Panc1 (cell line): Measurements from ENCODE around the gene INPP5A. TPM values are rescaled to one million over a fixed set of nuclear protein-coding genes. Genes with fewer than 3 reads are reported as not detected.
A peak's percentile ranks its signal among the peaks of the same experiment; 100 is the strongest.

ENCODE experiments used
- ATAC-seq: fragments of 200-7000 bp; cut with Tn5 transposase; 2 replicates; pipeline ENCODE4 v1.9.1; 2020; ENCODE audit warnings: mild to moderate bottlenecking, moderate library complexity
- BruUV-seq: library from RNA; stranded (reverse); fragments of 400-500 nt; replicated peaks from 2 replicates; lab custom pipeline; 2021; lab: Mats Ljungman, UMichigan
- CTCF ChIA-PET: fragments of 300-600 bp; sonication (Branson Sonifier 250); formaldehyde crosslinking; loops from one replicate; lab custom pipeline; 2022; ENCODE audit warnings: antibody characterized with exemption; lab: Charles Lee
- POLR2A ChIA-PET: fragments of 300-600 bp; sonication (Branson Sonifier 250); formaldehyde crosslinking; loops from one replicate; lab custom pipeline; 2022; ENCODE audit warnings: antibody characterized with exemption; lab: Charles Lee
- DNase-seq: peaks from one replicate; pipeline ENCODE4 v3.0.0-alpha.2; 2010; ENCODE audit warnings: low read depth, low spot score
- H3K27ac ChIP-seq: 2 replicates; pipeline ENCODE4 v1.5.1; 2011; ENCODE audit warnings: mild to moderate bottlenecking, low read length, inconsistent platforms
- H3K27me3 ChIP-seq: fragments of 200-500 bp; sonication (Bioruptor generic); 2 replicates; pipeline ENCODE4 v1.6.0; 2014; ENCODE audit warnings: low read length, inconsistent platforms; ENCODE audit not compliant: control insufficient read depth, insufficient read depth
- H3K36me3 ChIP-seq: fragments of 200-500 bp; sonication (Bioruptor generic); 2 replicates; pipeline ENCODE4 v1.5.1; 2014; ENCODE audit warnings: inconsistent platforms, mild to moderate bottlenecking, low read length, moderate library complexity; ENCODE audit not compliant: control insufficient read depth, insufficient read depth
- H3K4me1 ChIP-seq: 2 replicates; pipeline ENCODE4 v1.5.1; 2011; ENCODE audit warnings: inconsistent platforms, mild to moderate bottlenecking, low read length, moderate library complexity; ENCODE audit not compliant: control insufficient read depth, insufficient read depth
- H3K4me3 ChIP-seq, 2 experiments: 2 replicates each; pipeline ENCODE4 v1.5.1; 2011 to 2012; ENCODE audit warnings: low read depth in 2 of 2, low read length in 2 of 2, mild to moderate bottlenecking in 2 of 2, inconsistent platforms in 1 of 2, moderate library complexity in 1 of 2
- H3K9me3 ChIP-seq: fragments of 200-500 bp; sonication (Bioruptor generic); 2 replicates; pipeline ENCODE4 v1.5.1; 2014; ENCODE audit warnings: low read depth, mild to moderate bottlenecking, inconsistent platforms, low read length, moderate library complexity; ENCODE audit not compliant: control insufficient read depth, insufficient read depth
- CTCF ChIP-seq: fragments of 450-650 bp; IDR thresholded peaks from 2 replicates; pipeline ENCODE4 v1.5.1; 2017; ENCODE audit warnings: mild to moderate bottlenecking
- POLR2AphosphoS5 ChIP-seq: IDR thresholded peaks from 2 replicates; pipeline ENCODE4 v1.6.1; 2012; ENCODE audit warnings: mild to moderate bottlenecking, low read depth, low read length, moderate library complexity
- REST ChIP-seq, 2 experiments: IDR thresholded peaks; 2 replicates each; pipeline ENCODE4 v1.6.1; 2011 to 2012; ENCODE audit warnings: low read depth in 2 of 2, control low read depth in 1 of 2, low read length in 1 of 2, mild to moderate bottlenecking in 1 of 2, moderate library complexity in 1 of 2; ENCODE audit not compliant: insufficient read depth in 1 of 2
- SIN3A ChIP-seq: IDR thresholded peaks from 2 replicates; pipeline ENCODE4 v1.6.1; 2012; ENCODE audit warnings: low read depth, mild to moderate bottlenecking, low read length, moderate library complexity, borderline replicate concordance; ENCODE audit not compliant: insufficient read depth
- TCF7L2 ChIP-seq: IDR thresholded peaks from 2 replicates; pipeline ENCODE4 v1.6.1; 2011; ENCODE audit warnings: mild to moderate bottlenecking, low read depth, low read length, inconsistent platforms
- in situ Hi-C: cut with HindIII; loops from 2 replicates; pipeline ENCODE4 v1.10.0; 2016; ENCODE audit warnings: low sequenced_read_pairs, low pct_unique_long_range_greater_than_20kb
- intact Hi-C: fragments of 100-400 bp; cut with micrococcal nuclease; formaldehyde crosslinking; loops from one replicate; pipeline ENCODE4 v1.10.0; 2022; ENCODE audit not compliant: unreplicated experiment
- total RNA-seq: library from RNA; stranded (reverse); gene quantifications from one replicate; pipeline ENCODE4 v1.2.1, GENCODE V29; 2021; ENCODE audit not compliant: unreplicated experiment

Gene INPP5A
- total RNA-seq, 1 experiment from 2014 or later: 60.0 TPM

- Histone ChIP-seq H3K36me3 (no peaks in the 10 kb centered on the region), H3K27ac (no peak within 1 kb of the TSS), H3K27me3 (no peaks in the 10 kb centered on the region; the same call in 1 of the 2 replicates), H3K9me3 (no peaks in the 10 kb centered on the region), H3K4me1 (peaks cover 7% of the 10 kb centered on the region; the same call in 1 of the 2 replicates), H3K4me3 (peak within 1 kb of the TSS; percentile 34 to 51)
- intact Hi-C loops: loop anchor here (5.0 kb wide), 1 partner anchor 124 kb away; no protein-coding TSS in a partner anchor
- POLR2A ChIA-PET: no interaction called here
- ATAC-seq (peak; percentile 50), DNase-seq (no peak)
- CTCF ChIA-PET: no interaction called here
- BruUV-seq: no TSS peak
- TF ChIP-seq SIN3A (no peak), CTCF (no peak), TCF7L2 (no peak), POLR2AphosphoS5 (no peak), REST (IDR thresholded peaks at IDR 0.05; ENCODE audit: insufficient read depth in 1 of 2, low read depth in 2 of 2, low read length in 1 of 2) (no peak)
- in situ Hi-C loops: no loop called here
Observed at GRCh38 chr10:132785723-132786475, 248.3 kb downstream of the INPP5A start, which contains the start of gene NKX6-2. NKX6-2 (minus strand) TSS chr10:132786147; CDS start chr10:132785948, 199 bp downstream.

- Histone ChIP-seq H3K27me3 (no peaks in the 10 kb centered on the region; the same call in 1 of the 2 replicates), H3K9me3 (no peaks in the 10 kb centered on the region), H3K4me1 (peaks cover 7% of the 10 kb centered on the region; the same call in 1 of the 2 replicates), H3K36me3 (no peaks in the 10 kb centered on the region), H3K27ac (no peak overlapping the region), H3K4me3 (peak overlapping the region; percentile 34 to 51)
- DNase-seq (no peak), ATAC-seq (no peak)
- ChIA-PET CTCF (no interaction called here), POLR2A (interaction anchor here (0.6 kb wide), 1 partner anchor 15 kb away, joined by 3 read pairs; no protein-coding TSS in a partner anchor)
- intact Hi-C loops: loop anchor here (5.0 kb wide), 1 partner anchor 124 kb away; no protein-coding TSS in a partner anchor
- no TSS peak for BruUV-seq
- in situ Hi-C loops: no loop called here
- TF ChIP-seq REST (IDR thresholded peaks at IDR 0.05; ENCODE audit: insufficient read depth in 1 of 2, low read depth in 2 of 2, low read length in 1 of 2): no peak
- TF ChIP-seq POLR2AphosphoS5: no peak
- no peak for TF ChIP-seq SIN3A
Observed at GRCh38 chr10:132786476-132786883, 248.9 kb downstream of the INPP5A start.
